Esophagus squamous epithelium (tissue), 4 donors: Measurements from ENCODE around the gene DLL4.

ENCODE experiments used
- POLR2A ChIP-seq, 4 donors: fragments of 450-650 bp; IDR thresholded peaks; one replicate each; pipeline ENCODE4 v1.6.1; 2017; ENCODE audit warnings: antibody characterized with exemption in 4 of 4, mild to moderate bottlenecking in 4 of 4, moderate library complexity in 3 of 4
- TF ChIP-seq, protein P1 (sequence below), 6 experiments: fragments of 450-650 bp in 4 of 6; fragments of 200-600 bp in 2 of 6; sonication (generic) in 2 of 6; IDR thresholded peaks; one replicate each; pipeline ENCODE4 v1.5.1; 2016 to 2019; ENCODE audit warnings: antibody characterized with exemption in 6 of 6, mild to moderate bottlenecking in 4 of 6, moderate library complexity in 4 of 6

DNA sequence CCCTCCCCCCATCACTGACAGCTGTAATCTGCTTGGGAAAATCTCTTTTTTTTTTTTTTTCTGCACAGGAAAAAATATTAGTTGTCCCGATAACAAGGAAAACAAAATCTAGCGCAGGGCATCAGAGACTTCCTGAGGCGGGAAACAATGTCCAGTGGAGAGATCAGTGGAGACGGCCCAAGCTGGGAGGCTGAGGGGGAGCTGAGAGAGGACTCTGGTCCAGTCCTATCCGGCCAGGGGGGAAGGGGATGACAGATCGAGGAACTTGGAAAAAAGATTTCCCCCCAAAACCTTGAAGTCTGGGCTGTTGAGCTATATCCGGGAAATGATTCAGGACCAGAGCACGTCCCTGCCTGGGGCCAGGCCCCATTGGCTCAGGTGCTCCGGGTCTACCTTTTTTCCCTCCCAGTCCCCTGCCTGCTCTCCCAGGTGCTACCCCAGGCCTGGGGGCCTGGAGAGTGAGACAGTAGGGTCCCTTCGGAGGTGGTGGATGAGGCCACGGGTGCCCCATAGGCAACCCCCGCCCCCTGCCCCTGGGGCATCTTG is 14.0 kb upstream of the DLL4 start:
- TF ChIP-seq POLR2A (IDR thresholded peaks at IDR 0.05) = no peak
- TF ChIP-seq, protein P1, sequence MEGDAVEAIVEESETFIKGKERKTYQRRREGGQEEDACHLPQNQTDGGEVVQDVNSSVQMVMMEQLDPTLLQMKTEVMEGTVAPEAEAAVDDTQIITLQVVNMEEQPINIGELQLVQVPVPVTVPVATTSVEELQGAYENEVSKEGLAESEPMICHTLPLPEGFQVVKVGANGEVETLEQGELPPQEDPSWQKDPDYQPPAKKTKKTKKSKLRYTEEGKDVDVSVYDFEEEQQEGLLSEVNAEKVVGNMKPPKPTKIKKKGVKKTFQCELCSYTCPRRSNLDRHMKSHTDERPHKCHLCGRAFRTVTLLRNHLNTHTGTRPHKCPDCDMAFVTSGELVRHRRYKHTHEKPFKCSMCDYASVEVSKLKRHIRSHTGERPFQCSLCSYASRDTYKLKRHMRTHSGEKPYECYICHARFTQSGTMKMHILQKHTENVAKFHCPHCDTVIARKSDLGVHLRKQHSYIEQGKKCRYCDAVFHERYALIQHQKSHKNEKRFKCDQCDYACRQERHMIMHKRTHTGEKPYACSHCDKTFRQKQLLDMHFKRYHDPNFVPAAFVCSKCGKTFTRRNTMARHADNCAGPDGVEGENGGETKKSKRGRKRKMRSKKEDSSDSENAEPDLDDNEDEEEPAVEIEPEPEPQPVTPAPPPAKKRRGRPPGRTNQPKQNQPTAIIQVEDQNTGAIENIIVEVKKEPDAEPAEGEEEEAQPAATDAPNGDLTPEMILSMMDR (IDR thresholded peaks at IDR 0.05) = no peak
